ENCODE results near the gene SPDYE2B.
"Not testable (repeated sequence)": the region's sequence is repeated elsewhere in the genome, so short reads cannot be mapped to it uniquely, and the experiment has no call there.

DNA sequence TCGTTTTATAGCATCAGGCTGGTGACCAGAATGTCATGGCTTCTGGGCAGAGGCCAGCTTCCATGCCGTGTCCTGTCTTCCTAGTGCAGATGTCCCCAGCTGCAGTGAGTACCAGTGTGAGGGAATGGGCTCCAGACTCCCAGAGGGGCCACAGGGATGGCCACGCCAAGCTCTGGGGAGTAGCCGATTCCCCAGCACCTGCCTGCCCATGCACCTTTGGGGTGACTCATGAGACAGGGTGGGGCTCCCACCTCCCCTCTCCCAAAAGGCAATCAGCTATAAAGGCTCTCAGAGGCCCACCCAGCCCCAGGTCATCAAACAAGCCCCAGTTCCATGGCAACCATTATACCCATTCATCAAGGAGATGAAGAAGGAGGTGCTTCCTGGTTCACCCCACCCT, at the start of gene SPDYE2B:
- TF ChIP-seq, protein P1, sequence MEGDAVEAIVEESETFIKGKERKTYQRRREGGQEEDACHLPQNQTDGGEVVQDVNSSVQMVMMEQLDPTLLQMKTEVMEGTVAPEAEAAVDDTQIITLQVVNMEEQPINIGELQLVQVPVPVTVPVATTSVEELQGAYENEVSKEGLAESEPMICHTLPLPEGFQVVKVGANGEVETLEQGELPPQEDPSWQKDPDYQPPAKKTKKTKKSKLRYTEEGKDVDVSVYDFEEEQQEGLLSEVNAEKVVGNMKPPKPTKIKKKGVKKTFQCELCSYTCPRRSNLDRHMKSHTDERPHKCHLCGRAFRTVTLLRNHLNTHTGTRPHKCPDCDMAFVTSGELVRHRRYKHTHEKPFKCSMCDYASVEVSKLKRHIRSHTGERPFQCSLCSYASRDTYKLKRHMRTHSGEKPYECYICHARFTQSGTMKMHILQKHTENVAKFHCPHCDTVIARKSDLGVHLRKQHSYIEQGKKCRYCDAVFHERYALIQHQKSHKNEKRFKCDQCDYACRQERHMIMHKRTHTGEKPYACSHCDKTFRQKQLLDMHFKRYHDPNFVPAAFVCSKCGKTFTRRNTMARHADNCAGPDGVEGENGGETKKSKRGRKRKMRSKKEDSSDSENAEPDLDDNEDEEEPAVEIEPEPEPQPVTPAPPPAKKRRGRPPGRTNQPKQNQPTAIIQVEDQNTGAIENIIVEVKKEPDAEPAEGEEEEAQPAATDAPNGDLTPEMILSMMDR (IDR thresholded peaks at IDR 0.05): not testable (repeated sequence)
- not testable (repeated sequence) for TF ChIP-seq POLR2AphosphoS5, POLR2A, EP300 (IDR thresholded peaks at IDR 0.05)

Data from sigmoid colon (tissue), 4 donors.